ENCODE data around the gene TMED5.

DNA sequence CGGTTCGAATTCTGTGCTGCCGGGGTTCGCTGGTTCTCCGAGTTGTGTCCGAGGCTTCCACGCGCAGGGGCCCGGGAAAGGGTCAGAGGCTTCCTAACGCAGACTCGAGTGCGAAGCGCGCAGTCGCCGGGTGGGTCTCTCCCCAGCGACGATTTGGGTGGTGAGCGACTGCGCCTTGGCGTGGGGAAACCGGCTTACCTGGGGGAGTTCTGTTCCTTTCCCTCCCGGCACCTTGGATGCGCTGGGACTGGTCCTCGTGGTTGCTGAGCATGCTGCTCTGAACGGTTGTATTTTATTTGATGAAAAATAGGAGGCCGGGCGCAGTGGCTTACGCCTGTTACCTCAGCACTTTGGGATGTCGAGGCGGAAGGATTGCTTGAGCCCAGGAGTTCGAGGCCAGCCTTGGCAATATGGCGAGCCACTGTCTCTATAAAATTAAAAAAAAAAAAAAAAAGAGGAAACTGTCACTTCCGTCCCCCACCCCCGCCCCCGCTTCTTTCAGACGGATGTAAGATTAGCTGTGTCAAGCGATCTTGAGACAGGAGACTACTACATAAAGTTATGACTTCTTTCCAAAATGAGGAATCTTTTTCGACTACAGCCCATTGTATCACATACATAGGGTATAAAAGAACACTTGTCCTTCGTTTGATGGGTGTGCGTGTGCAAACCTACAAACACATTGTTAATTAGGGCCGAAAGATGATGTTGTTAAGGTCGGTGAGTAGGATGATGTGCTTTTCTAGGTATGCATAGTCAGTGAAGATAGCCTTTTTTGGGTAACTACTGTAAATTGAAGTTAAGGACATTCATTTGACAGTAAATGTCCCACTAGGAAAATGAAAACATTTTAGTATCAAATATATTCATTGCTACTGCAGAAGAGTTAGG, 755 bp upstream of the TMED5 start, which contains the start of gene CCDC18:
- TF ChIP-seq, protein P1, sequence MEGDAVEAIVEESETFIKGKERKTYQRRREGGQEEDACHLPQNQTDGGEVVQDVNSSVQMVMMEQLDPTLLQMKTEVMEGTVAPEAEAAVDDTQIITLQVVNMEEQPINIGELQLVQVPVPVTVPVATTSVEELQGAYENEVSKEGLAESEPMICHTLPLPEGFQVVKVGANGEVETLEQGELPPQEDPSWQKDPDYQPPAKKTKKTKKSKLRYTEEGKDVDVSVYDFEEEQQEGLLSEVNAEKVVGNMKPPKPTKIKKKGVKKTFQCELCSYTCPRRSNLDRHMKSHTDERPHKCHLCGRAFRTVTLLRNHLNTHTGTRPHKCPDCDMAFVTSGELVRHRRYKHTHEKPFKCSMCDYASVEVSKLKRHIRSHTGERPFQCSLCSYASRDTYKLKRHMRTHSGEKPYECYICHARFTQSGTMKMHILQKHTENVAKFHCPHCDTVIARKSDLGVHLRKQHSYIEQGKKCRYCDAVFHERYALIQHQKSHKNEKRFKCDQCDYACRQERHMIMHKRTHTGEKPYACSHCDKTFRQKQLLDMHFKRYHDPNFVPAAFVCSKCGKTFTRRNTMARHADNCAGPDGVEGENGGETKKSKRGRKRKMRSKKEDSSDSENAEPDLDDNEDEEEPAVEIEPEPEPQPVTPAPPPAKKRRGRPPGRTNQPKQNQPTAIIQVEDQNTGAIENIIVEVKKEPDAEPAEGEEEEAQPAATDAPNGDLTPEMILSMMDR (IDR thresholded peaks at IDR 0.05) = peak in 1 of 2 donors; percentile 5
- TF ChIP-seq EP300 (IDR thresholded peaks at IDR 0.05) (no peak), POLR2A (IDR thresholded peaks at IDR 0.05) (no peak), POLR2AphosphoS5 (IDR thresholded peaks at IDR 0.05) (no peak)
